Measurements from ENCODE around the gene UTP14A.

Gene UTP14A

DNA sequence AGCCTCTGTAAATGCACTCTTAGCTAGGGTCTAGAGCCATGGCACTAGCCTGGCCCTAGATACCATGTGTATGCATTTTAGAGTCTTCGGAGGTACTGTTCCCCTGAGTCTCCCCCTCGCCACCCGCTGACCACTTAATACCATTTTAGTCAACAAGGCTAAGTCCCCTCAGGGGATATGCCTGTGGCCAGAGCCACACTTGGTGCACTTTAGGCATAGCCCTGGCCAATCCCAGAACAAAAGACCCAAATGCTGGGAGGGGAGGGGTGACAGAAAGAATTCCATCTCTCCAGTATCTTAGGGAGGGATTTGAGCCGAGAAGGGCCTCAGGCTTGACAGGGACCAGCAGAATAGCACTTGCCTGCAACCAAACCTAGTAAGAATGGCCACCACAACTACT is 47.9 kb downstream of the UTP14A start:
- DNase-seq, result no peak

DNA sequence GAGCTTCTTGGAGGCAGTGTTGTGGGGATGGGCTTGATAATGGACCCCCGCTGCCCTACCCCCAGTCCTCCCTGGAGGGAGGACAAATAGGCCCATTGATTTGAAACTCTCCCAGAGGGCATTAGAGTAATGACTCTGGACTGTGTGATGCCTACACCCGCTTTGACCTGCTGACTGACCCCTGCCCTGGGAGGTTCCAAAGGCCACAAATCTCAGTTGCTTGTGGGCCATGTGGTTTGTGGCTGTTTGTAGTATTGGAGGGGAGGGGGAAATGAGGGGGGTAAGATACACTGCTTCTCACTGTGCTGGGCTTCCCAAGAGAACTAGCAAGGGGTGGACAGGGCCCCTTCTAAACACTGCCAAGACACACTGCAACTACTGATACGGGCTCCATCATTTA is 48.8 kb downstream of the UTP14A start:
- no peak for DNase-seq

DNA sequence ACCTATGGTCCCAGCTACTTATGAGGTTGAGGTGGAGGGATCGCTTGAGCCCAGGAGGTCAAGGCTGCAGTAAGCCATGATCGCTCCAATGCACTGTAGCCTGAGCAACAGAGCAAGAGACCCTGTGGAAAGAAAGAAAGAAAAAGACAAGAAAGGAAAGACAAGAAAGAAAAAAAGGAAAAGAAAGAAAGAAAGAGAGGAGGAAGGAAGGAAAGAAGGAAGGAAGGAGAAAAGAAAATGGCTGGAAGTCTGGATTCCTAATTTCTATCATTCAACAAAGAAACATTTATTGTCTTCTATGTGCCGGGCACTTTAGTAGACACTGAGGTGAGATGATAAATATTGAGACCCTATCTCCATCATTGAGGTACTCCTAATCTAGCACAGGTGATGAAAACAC is 49.7 kb downstream of the UTP14A start:
- no peak for DNase-seq

DNA sequence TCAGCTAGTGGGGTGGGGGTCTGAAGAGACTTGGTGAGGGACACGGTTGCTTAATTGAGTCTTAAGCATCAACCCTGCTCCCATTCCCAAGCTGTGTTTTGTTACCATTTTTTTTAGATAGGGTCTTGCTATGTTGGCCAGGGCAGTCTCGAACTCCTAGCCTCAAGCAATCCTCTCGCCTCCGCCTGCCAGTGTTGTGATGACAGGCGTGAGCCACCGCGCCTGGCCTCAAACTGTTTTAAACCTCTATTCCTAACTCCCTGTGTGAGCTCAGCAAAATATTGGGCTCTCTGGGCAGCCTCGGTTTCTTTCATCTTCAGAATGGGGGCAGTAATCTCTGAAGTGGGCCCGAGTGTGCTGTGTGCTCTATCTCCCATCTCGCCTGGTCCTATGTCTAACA is 50.2 kb downstream of the UTP14A start:
- no peak for DNase-seq

DNA sequence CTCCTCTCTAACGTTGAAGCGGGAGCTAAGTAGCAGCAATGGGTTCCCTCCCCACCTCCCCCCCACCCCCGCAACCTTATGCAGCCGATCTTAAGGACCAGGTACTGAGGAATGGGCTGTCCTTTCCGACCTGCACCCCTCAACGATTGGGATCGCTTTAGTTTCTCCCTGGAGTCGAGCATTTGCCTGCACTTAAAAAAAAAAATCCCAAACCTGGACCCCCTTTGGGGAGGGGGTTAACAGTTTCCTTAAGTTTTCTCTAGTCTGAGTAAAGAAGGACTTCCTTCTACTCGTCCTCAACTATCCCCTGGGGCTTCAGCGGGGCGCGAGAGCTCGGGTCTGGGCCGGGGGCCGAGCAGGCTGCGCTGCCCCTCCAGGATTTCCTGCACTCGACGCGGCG is 50.8 kb downstream of the UTP14A start:
- no peak for DNase-seq

DNA sequence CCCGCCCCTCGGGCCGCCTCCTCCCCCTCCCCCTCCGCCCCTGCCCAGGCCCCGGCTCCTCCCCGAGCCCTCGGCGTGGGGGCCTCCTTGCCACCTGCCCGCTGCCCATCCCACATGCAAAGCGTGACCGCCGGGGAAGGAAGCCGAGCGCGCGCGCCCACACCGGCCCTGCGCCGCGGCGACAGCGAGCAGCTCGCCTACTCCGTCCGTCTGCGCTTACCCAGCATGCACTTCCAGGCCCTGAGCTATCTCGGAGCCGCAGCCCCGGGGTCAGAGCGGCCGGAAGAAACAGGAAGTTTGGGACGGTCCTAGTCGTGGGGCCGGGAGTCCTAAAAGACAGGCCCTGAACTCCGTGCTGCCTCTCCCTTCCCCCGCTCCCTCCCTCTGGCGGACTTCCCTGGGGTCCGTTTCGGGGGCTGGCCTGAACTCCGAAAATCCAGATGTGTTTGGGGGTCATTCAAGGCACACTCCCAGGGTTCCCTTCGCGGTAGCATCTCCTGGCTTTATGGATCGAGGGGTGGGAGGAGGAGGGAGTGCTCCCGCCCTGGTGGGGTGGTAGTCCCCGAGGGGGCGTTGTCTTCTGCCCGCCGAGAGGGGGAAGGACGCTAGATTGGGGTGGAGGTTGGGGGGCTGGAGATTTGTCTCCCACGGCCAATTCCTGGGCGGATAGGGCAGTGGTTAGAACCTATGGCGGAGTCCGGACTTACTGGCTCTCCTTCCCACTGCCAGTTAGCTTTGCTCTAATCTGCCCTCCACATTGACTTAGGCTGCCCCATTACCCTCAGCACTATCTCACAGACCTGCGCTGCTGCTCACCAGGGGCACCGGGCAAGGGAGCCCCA is 51.5 kb downstream of the UTP14A start:
- peak; percentile 44 for DNase-seq

DNA sequence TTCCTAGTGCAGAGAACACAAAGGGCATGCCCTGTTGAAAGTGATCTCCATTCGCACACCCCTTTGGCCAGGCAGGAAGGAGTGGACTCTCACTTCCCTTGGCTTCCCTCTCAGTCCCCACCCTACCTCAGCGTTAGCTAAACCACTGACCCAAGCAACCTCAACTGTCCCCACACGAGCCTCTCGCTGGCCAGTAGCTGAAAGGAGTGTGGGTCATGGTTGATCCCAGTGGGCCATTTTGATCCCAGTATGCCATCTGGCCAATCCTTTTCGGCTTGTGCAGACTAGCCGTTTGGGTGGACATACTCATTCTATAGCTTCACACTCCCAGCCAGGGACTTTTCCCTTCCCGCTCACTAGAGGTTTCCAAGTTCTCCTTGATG is 52.1 kb downstream of the UTP14A start:
- DNase-seq, result no peak

DNA sequence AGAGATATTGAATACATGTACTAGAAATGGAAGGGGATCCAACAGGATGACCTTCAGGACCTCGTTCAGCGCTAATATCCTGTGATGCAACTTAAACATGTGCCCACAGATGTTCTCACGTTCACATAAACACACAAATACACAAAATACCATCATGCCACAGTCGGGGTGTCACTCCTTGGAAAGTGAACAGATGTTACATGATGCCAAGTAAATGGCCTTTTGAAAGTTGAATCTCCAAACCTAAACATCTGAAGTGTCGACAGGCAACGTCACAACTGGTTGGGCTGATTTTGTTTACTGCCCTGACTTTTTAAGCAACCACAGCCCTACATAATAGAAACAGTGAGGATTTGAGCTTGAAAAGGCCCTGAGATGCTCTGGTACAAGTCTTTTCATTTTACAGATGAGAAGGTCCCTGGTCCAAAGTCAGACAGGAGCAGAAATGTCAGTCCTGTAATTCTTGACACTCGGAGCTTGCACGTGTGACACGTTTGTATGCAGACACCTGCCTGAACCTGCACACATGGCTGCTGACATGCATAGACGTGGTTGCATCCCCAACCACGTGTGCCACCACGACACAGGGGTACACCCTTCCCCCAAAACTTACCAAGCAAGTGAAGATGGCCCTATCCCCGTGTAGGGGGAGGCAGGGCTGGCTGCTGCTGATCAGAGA is 53.0 kb downstream of the UTP14A start:
- DNase-seq, result no peak

DNA sequence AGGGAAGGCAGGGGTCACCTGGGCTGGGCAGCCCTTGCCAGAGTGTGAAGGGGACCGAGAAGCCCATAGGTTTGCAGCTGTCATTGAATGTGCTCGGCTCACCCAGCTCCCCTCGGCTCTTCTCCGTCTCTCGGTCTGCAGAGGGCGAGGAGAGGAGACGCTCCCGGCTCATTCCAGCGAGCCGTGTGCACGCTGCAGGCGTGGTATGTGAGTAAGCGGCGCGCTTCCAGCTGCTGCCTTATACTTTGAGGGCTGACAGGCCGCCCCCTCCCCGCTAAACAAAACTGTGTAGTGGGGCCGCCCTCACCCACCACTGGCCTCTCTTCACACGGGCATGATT is 53.5 kb downstream of the UTP14A start:
- no peak for DNase-seq

DNA sequence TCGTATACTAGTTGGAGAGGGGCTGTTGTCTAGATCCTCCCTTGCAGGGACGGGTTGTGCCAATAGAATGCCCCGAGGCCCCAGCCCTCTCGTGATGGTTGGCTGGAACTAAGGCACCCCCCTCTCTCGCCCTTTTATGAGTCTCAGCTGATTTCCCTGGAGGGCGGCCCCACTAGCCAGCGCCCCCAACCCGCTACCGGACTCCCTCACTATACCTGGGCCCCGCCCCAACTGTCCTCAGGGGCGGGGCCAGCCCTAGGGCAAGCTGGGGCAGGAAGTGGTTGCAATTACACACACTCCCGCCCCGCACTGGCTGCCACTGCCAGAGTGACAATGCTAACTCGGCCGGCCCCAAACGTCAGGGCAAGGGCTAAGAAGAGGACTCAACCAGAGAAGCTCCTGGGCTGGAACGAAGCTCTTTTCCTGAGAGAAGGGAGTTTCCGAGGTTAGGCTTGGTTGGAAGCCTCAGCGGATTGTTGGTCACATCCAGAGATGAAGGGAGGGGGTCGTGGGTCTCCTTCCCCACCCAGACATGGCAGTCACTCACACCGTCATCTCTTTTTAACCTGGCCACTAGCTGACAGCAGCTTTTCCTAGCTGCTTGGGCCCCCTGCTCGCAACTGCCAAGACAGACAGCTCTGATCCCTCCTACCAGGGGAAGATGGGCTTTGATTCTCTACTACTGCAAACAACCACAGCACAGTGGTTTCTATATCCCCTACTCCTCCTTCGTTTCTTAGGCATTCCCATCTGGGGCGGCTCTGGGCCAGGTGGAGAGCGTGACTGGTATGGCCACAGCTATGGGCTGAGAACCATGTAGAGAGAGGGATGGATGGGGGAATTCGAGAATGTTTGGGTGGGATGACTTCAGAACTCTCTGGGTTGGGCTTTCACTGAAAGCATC is 55.5 kb downstream of the UTP14A start:
- peak; percentile 56 for DNase-seq

DNA sequence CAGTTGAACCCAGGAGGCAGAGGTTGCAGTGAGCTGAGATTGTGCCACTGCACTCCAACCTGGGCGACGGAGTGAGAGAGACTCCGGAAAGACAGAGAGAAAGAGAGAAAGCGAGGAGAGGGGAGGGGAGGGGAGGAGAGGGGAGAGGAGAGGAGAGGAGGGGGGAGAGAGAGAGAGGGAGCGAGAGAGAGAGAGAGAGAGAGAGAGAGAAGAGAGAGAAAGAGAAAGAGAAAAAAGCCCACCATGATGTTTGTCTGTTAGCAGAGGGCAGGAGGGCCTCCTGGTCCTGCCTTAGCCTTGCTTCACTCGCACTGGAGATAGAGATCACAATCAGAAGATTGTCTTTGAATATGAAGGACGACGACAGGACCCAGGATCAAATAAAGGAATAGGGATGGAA is 57.8 kb downstream of the UTP14A start:
- no peak for DNase-seq

DNA sequence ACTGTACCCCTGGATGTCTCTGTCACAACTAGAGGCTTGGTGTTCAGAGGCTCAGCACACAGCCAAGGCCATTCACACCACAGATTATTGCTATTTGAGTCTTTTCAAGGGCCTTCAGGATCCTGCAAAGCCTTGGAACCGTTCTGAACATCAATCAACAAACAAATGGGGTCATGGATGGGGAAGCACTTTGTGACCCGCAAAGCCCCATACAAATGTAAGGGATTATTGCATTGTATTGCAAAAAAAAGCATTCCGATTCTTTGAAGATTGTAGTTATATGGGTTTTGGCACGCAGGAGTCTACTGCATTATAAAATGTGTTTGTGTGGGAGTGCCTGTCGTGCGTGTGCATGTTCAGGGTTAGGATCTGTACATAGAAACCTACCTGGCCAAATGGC is 59.2 kb downstream of the UTP14A start:
- DNase-seq, result no peak

DNA sequence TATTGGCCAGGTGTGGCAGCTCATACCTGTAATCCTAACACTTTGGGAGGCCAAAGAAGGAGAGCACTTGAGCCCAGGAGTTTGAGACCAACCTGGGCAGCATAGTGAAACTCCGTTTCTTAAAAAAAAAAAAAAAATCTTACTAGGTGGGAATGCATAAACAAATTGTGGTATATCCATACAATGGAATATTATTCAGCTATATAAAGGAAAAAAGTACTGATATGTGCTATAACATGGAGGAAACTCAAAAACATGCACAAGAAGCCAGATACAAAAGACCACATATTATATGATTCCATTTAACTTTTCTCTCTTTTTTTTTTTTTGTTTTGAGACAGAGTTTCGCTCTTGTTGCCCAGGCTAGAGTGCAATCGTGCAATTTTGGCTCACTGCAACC is 63.0 kb downstream of the UTP14A start:
- DNase-seq, result no peak

DNA sequence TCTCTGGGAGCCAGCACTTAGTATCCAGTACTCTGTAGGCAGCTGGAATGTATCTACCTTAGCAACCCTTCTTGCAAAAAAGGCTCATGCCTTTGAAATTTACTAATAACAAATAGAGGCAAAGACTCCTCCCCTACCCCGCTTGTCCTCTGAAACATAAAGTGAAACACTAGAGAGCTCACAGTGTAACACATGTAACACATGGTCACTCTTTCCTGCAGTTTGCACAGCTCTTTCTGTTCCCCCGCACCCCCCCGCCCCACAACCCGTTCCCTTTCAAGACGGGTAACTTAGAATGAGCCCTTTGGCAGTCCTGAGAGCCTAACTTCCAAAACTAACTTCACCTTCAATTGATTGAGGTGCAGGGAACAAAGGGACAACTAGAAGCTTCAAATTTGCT is 70.5 kb downstream of the UTP14A start:
- no peak for DNase-seq
